SK-N-SH (cell line): ENCODE data around the gene ASB5. TPM values are rescaled to one million over a fixed set of nuclear protein-coding genes. Genes with fewer than 3 reads are reported as not detected.

Experiments used
- CTCF ChIA-PET: fragments of 300-600, 350-600 bp; formaldehyde crosslinking; extraction: SDS; loops from one replicate; lab custom pipeline; 2021; lab: Yijun Ruan, JAX
- POLR2A ChIA-PET: fragments of 350-600 bp; sonication (Branson Sonifier 250); formaldehyde crosslinking; extraction: SDS; loops from one replicate; lab custom pipeline; 2020; ENCODE audit warnings: antibody characterized with exemption, inconsistent platforms; lab: Yijun Ruan, JAX
- DNase-seq: peaks from one replicate; pipeline ENCODE4 v3.0.0; 2012
- H2AFZ ChIP-seq: fragments of 200-600 bp; sonication (generic); 2 replicates; pipeline ENCODE4 v1.8.1; 2016; ENCODE audit warnings: antibody characterized with exemption, mild to moderate bottlenecking, low read depth
- H3F3A ChIP-seq: fragments of 200-600 bp; sonication (generic); replicated peaks from 2 replicates; pipeline ENCODE3; 2016; ENCODE audit warnings: antibody characterized with exemption, mild to moderate bottlenecking; ENCODE audit not compliant: insufficient read depth
- H3K27ac ChIP-seq, 2 experiments: fragments of 200-500 bp in 1 of 2; fragments of 200-600 bp in 1 of 2; sonication (Bioruptor generic) in 1 of 2; sonication (generic), shearing (Covaris generic) in 1 of 2; 2 replicates each; pipeline versions ENCODE4 v1.5.1 to v1.6.1; 2014 to 2016; ENCODE audit warnings: low read depth in 2 of 2, inconsistent platforms in 1 of 2, low read length in 1 of 2, mild to moderate bottlenecking in 1 of 2, mixed read lengths in 1 of 2
- H3K27me3 ChIP-seq: fragments of 200-600 bp; sonication (generic), shearing (Covaris generic); 2 replicates; pipeline ENCODE4 v1.6.1; 2016; ENCODE audit warnings: mixed run types; ENCODE audit not compliant: insufficient read depth
- H3K36me3 ChIP-seq, 2 experiments: fragments of 200-500 bp in 1 of 2; fragments of 200-600 bp in 1 of 2; sonication (Bioruptor generic) in 1 of 2; sonication (generic) in 1 of 2; replicated peaks in 1 of 2; 2 replicates each; pipeline versions ENCODE3 to v1.5.1; 2014 to 2016; ENCODE audit warnings: low read length in 1 of 2, mild to moderate bottlenecking in 1 of 2; ENCODE audit not compliant: insufficient read depth in 2 of 2, control insufficient read depth in 1 of 2
- H3K4me1 ChIP-seq, 2 experiments: fragments of 200-500 bp in 1 of 2; fragments of 200-600 bp in 1 of 2; sonication (Bioruptor generic) in 1 of 2; sonication (generic), shearing (Covaris generic) in 1 of 2; 2 replicates each; pipeline versions ENCODE4 v1.5.1 to v1.6.1; 2014 to 2016; ENCODE audit warnings: low read depth in 1 of 2, low read length in 1 of 2, mixed run types in 1 of 2; ENCODE audit not compliant: insufficient read depth in 2 of 2, control insufficient read depth in 1 of 2
- H3K4me2 ChIP-seq: fragments of 200-600 bp; sonication (generic), shearing (Covaris generic); 2 replicates; pipeline ENCODE4 v1.6.1; 2017; ENCODE audit warnings: mixed run types
- H3K4me3 ChIP-seq, 2 experiments: fragments of 200-500 bp in 1 of 2; fragments of 200-600 bp in 1 of 2; sonication (Bioruptor generic) in 1 of 2; sonication (generic), shearing (Covaris generic) in 1 of 2; 2 replicates each; pipeline versions ENCODE4 v1.5.1 to v1.8.1; 2014 to 2016; ENCODE audit warnings: low read depth in 2 of 2, inconsistent platforms in 1 of 2, low read length in 1 of 2, mild to moderate bottlenecking in 1 of 2, mixed read lengths in 1 of 2, moderate library complexity in 1 of 2
- H3K79me2 ChIP-seq: fragments of 200-600 bp; sonication (generic); 2 replicates; pipeline ENCODE4 v1.8.1; 2017; ENCODE audit warnings: mild to moderate bottlenecking; ENCODE audit not compliant: insufficient read depth
- H3K9ac ChIP-seq: fragments of 200-600 bp; sonication (generic); 2 replicates; pipeline ENCODE4 v1.6.1; 2017; ENCODE audit warnings: mixed run types
- H3K9me2 ChIP-seq: fragments of 200-600 bp; sonication (generic); 2 replicates; pipeline ENCODE4 v1.6.1; 2017; ENCODE audit warnings: mixed run types
- H3K9me3 ChIP-seq: fragments of 200-600 bp; sonication (generic); 2 replicates; pipeline ENCODE4 v1.6.1; 2017; ENCODE audit warnings: mixed run types, mild to moderate bottlenecking, moderate library complexity
- H4K20me1 ChIP-seq: fragments of 200-600 bp; sonication (generic); 2 replicates; pipeline ENCODE4 v1.6.1; 2017; ENCODE audit warnings: mild to moderate bottlenecking, mixed run types; ENCODE audit not compliant: insufficient read depth
- CHD2 ChIP-seq: fragments of 150-350 bp; IDR thresholded peaks from 2 replicates; pipeline ENCODE4 v1.6.1; 2018; ENCODE audit warnings: low read length; ENCODE audit not compliant: partially characterized antibody
- CTCF ChIP-seq: fragments of 200-600 bp; sonication (generic); IDR thresholded peaks from 2 replicates; pipeline ENCODE4 v1.6.1; 2017; ENCODE audit warnings: antibody characterized with exemption, mild to moderate bottlenecking, moderate library complexity
- FOXM1 ChIP-seq: IDR thresholded peaks from 2 replicates; pipeline ENCODE4 v1.4.0; 2012; ENCODE audit warnings: low read depth, mild to moderate bottlenecking
- GABPA ChIP-seq: IDR thresholded peaks from 2 replicates; pipeline ENCODE4 v1.4.0; 2012; ENCODE audit warnings: low read depth, mild to moderate bottlenecking
- MEF2A ChIP-seq: IDR thresholded peaks from 2 replicates; pipeline ENCODE4 v1.4.0; 2012; ENCODE audit warnings: low read depth, borderline replicate concordance
- POLR2AphosphoS5 ChIP-seq: IDR thresholded peaks from 2 replicates; pipeline ENCODE4 v1.6.1; 2012; ENCODE audit warnings: low read depth, low read length
- RAD21 ChIP-seq: IDR thresholded peaks from 2 replicates; pipeline ENCODE4 v1.6.1; 2012; ENCODE audit warnings: mild to moderate bottlenecking, low read length
- RFX5 ChIP-seq: IDR thresholded peaks from 2 replicates; pipeline ENCODE4 v1.6.1; 2012; ENCODE audit warnings: mild to moderate bottlenecking, improper control_type of control experiment, low read length
- SMC3 ChIP-seq: IDR thresholded peaks from 2 replicates; pipeline ENCODE4 v1.6.1; 2012; ENCODE audit warnings: low read depth, low read length, improper control_type of control experiment
- WGBS: methylation state at CpG from one replicate; pipeline ENCODE4 v1.1.6; 2017; ENCODE audit warnings: low lambda C conversion rate; 5-methylcytosine and 5-hydroxymethylcytosine counted together
- polyA plus RNA-seq, 3 experiments: library from polyadenylated mRNA; depleted of rRNA; stranded (reverse); fragments of >200 nt; gene quantifications; 2 replicates each; pipeline ENCODE4 v1.2.3, GENCODE V29; 2012
- TF ChIP-seq, protein P1 (sequence below): IDR thresholded peaks from 2 replicates; pipeline ENCODE4 v1.6.1; 2012; ENCODE audit warnings: mild to moderate bottlenecking, low read depth, low read length, moderate library complexity
- TF ChIP-seq, protein P2 (sequence below): fragments of 150-350 bp; IDR thresholded peaks from 2 replicates; pipeline ENCODE4 v1.6.1; 2016; ENCODE audit warnings: mild to moderate bottlenecking, low read depth, low read length
- TF ChIP-seq, protein P3 (sequence below): fragments of 150-350 bp; IDR thresholded peaks from 2 replicates; pipeline ENCODE4 v1.6.1; 2017; ENCODE audit warnings: antibody characterized with exemption, low read length, low read depth, borderline replicate concordance
- TF ChIP-seq, protein P4 (sequence below): IDR thresholded peaks from 2 replicates; pipeline ENCODE4; 2012
- TF ChIP-seq, protein P5 (sequence below): IDR thresholded peaks from 2 replicates; pipeline ENCODE4 v1.4.0; 2012; ENCODE audit warnings: low read depth, borderline replicate concordance

Gene ASB5
- polyA plus RNA-seq, 1 of the 3 experiments (the other 2 are of a cell fraction): 0.13 TPM

DNA sequence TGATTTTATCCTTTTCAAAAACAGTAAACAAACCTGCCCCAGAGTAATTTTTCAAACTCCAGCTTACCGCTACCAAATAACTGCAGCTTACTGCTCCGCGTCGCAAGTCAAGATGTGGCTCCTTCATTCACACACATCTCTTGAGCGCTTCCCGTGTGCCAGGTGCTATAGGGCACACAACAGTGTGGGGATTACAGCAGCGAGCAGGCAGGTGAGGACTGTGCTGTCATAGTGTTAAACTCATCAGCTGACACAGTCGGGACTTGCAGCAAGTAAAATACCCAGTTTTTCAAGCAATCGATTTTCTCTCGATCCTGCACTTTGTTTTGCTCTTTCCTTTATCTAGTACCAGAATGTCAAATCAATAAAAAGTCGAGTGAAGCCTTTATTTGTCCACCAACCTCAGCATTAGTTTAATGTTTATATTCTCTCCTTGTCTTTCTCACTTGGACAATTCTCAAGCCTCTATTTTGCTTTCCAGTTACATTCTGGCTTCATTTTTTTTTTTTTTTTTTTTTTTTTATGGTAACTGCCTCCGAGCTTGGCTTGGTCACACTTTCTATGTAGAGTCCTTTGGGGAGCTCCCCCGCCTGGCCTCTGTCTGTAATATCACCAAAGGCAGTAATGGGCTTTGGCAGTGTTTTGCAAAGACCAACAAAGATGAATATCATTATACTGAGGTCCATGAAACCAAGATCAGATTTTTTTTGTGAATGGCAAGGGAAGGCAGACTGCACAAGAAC is 8.3 kb upstream of the ASB5 start:
- no peak overlapping the region for H3K27ac ChIP-seq
- ChIA-PET CTCF (interaction anchor here (0.6 to 2.6 kb wide), 17 partner anchors 10 to 242 kb away, joined by 3 to 18 read pairs (median 3); partner anchors contain the start of gene WDR17), POLR2A (no interaction called here)
- TF ChIP-seq SMC3: peak; percentile 75
- peak; percentile 65 for TF ChIP-seq RAD21
- TF ChIP-seq CTCF: peak; percentile 73
- no peak for TF ChIP-seq RFX5
- H3K9me3 ChIP-seq: no peaks in the 10 kb centered on the region
- H3K4me2 ChIP-seq: no peak overlapping the region
- peaks cover 12% of the 10 kb centered on the region for H3F3A ChIP-seq
- H3K9ac ChIP-seq: no peak overlapping the region
- H3K4me1 ChIP-seq: peaks cover 2 to 14% of the 10 kb centered on the region in 2 experiments; a peak in 2 of 4 replicates
- peak; percentile 51 for DNase-seq
- no peak overlapping the region for H2AFZ ChIP-seq
- WGBS: 74% methylated on average over 13 of the region's 13 CpGs
- H3K36me3 ChIP-seq: no peaks in the 10 kb centered on the region
- H3K27me3 ChIP-seq: no peaks in the 10 kb centered on the region
- no peaks in the 10 kb centered on the region for H4K20me1 ChIP-seq
- H3K79me2 ChIP-seq: no peaks in the 10 kb centered on the region
- H3K4me3 ChIP-seq: no peak overlapping the region
- H3K9me2 ChIP-seq: no peaks in the 10 kb centered on the region

GRCh38 chr4:176276710-176277109 is 7.7 kb upstream of the ASB5 start:
- Histone ChIP-seq H3K27ac (no peak overlapping the region), H3K79me2 (no peaks in the 10 kb centered on the region), H3K9me2 (no peaks in the 10 kb centered on the region), H3K4me2 (no peak overlapping the region), H3K9ac (no peak overlapping the region), H3K9me3 (no peaks in the 10 kb centered on the region), H3F3A (peaks cover 15% of the 10 kb centered on the region), H3K27me3 (no peaks in the 10 kb centered on the region), H3K4me3 (no peak overlapping the region), H3K36me3 (no peaks in the 10 kb centered on the region), H4K20me1 (no peaks in the 10 kb centered on the region), H2AFZ (0 out of 2 replicates have a peak overlapping the region, but pooled peaks have one; percentile 5), H3K4me1 (peaks cover 2 to 21% of the 10 kb centered on the region in 2 experiments; a peak in 3 of 4 replicates)
- WGBS: 85% methylated on average over 8 of the region's 8 CpGs
- CTCF ChIA-PET: interaction anchor here (0.9 to 2.6 kb wide), 11 partner anchors 11 to 241 kb away, joined by 3 to 18 read pairs (median 4); no protein-coding TSS in a partner anchor
- DNase-seq: no peak
- POLR2A ChIA-PET: no interaction called here
- TF ChIP-seq RAD21 (no peak), POLR2AphosphoS5 (no peak), RFX5 (no peak), CHD2 (no peak), GABPA (no peak), MEF2A (no peak), FOXM1 (no peak)
- TF ChIP-seq, protein P1, sequence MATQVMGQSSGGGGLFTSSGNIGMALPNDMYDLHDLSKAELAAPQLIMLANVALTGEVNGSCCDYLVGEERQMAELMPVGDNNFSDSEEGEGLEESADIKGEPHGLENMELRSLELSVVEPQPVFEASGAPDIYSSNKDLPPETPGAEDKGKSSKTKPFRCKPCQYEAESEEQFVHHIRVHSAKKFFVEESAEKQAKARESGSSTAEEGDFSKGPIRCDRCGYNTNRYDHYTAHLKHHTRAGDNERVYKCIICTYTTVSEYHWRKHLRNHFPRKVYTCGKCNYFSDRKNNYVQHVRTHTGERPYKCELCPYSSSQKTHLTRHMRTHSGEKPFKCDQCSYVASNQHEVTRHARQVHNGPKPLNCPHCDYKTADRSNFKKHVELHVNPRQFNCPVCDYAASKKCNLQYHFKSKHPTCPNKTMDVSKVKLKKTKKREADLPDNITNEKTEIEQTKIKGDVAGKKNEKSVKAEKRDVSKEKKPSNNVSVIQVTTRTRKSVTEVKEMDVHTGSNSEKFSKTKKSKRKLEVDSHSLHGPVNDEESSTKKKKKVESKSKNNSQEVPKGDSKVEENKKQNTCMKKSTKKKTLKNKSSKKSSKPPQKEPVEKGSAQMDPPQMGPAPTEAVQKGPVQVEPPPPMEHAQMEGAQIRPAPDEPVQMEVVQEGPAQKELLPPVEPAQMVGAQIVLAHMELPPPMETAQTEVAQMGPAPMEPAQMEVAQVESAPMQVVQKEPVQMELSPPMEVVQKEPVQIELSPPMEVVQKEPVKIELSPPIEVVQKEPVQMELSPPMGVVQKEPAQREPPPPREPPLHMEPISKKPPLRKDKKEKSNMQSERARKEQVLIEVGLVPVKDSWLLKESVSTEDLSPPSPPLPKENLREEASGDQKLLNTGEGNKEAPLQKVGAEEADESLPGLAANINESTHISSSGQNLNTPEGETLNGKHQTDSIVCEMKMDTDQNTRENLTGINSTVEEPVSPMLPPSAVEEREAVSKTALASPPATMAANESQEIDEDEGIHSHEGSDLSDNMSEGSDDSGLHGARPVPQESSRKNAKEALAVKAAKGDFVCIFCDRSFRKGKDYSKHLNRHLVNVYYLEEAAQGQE: no peak
- TF ChIP-seq, protein P2, sequence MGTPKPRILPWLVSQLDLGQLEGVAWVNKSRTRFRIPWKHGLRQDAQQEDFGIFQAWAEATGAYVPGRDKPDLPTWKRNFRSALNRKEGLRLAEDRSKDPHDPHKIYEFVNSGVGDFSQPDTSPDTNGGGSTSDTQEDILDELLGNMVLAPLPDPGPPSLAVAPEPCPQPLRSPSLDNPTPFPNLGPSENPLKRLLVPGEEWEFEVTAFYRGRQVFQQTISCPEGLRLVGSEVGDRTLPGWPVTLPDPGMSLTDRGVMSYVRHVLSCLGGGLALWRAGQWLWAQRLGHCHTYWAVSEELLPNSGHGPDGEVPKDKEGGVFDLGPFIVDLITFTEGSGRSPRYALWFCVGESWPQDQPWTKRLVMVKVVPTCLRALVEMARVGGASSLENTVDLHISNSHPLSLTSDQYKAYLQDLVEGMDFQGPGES: no peak
- TF ChIP-seq, protein P3, sequence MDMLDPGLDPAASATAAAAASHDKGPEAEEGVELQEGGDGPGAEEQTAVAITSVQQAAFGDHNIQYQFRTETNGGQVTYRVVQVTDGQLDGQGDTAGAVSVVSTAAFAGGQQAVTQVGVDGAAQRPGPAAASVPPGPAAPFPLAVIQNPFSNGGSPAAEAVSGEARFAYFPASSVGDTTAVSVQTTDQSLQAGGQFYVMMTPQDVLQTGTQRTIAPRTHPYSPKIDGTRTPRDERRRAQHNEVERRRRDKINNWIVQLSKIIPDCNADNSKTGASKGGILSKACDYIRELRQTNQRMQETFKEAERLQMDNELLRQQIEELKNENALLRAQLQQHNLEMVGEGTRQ: no peak
- TF ChIP-seq, protein P4, sequence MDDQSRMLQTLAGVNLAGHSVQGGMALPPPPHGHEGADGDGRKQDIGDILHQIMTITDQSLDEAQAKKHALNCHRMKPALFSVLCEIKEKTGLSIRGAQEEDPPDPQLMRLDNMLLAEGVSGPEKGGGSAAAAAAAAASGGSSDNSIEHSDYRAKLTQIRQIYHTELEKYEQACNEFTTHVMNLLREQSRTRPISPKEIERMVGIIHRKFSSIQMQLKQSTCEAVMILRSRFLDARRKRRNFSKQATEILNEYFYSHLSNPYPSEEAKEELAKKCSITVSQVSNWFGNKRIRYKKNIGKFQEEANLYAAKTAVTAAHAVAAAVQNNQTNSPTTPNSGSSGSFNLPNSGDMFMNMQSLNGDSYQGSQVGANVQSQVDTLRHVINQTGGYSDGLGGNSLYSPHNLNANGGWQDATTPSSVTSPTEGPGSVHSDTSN: no peak
- TF ChIP-seq, protein P5, sequence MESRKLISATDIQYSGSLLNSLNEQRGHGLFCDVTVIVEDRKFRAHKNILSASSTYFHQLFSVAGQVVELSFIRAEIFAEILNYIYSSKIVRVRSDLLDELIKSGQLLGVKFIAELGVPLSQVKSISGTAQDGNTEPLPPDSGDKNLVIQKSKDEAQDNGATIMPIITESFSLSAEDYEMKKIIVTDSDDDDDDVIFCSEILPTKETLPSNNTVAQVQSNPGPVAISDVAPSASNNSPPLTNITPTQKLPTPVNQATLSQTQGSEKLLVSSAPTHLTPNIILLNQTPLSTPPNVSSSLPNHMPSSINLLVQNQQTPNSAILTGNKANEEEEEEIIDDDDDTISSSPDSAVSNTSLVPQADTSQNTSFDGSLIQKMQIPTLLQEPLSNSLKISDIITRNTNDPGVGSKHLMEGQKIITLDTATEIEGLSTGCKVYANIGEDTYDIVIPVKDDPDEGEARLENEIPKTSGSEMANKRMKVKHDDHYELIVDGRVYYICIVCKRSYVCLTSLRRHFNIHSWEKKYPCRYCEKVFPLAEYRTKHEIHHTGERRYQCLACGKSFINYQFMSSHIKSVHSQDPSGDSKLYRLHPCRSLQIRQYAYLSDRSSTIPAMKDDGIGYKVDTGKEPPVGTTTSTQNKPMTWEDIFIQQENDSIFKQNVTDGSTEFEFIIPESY: no peak
